AG04449 (cell line): ENCODE data around the gene LSM3.

Experiments
- CTCF ChIA-PET: fragments of 350-600 bp; formaldehyde crosslinking; extraction: SDS; loops from one replicate; lab custom pipeline; 2021; ENCODE audit warnings: antibody characterized with exemption; lab: Yijun Ruan, JAX
- POLR2A ChIA-PET: fragments of 400-600, 350-600 bp; formaldehyde crosslinking; extraction: SDS; loops from one replicate; lab custom pipeline; 2020; ENCODE audit warnings: antibody characterized with exemption, inconsistent platforms; lab: Yijun Ruan, JAX
- DNase-seq: peaks from one replicate; pipeline ENCODE4 v3.0.0-alpha.2; 2010; ENCODE audit warnings: low read depth, low spot score
- H3K4me3 ChIP-seq: 2 replicates; pipeline ENCODE4 v1.5.1; 2011; ENCODE audit warnings: low read depth, mild to moderate bottlenecking, control low read depth, low read length
- TF ChIP-seq, protein P1 (sequence below): IDR thresholded peaks from one replicate; pipeline ENCODE4 v1.5.1; 2011; ENCODE audit warnings: mild to moderate bottlenecking, moderate library complexity, low read length, control low read depth, inconsistent platforms; ENCODE audit not compliant: insufficient read depth; ENCODE audit errors: missing control alignments

Gene LSM3

DNA sequence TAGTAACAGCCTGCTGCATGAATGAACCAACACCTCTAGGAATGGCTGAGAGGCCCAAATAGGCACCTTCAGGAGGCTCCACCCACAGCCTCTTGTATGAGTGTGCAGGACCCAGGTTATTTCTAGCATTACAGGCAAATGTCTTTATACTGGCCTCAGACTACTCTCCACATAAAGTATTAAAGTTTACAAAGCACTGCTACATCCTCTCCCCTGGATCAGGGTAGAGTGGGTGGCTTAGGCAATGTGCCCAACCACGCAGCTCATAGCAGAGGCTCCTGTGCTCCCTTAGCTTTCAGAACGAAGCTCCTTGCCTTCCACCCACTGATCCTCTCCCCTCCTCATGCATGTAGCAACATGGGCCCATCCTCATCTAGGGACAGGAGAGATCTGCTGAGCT, 37.5 kb upstream of the LSM3 start:
- TF ChIP-seq, protein P1, sequence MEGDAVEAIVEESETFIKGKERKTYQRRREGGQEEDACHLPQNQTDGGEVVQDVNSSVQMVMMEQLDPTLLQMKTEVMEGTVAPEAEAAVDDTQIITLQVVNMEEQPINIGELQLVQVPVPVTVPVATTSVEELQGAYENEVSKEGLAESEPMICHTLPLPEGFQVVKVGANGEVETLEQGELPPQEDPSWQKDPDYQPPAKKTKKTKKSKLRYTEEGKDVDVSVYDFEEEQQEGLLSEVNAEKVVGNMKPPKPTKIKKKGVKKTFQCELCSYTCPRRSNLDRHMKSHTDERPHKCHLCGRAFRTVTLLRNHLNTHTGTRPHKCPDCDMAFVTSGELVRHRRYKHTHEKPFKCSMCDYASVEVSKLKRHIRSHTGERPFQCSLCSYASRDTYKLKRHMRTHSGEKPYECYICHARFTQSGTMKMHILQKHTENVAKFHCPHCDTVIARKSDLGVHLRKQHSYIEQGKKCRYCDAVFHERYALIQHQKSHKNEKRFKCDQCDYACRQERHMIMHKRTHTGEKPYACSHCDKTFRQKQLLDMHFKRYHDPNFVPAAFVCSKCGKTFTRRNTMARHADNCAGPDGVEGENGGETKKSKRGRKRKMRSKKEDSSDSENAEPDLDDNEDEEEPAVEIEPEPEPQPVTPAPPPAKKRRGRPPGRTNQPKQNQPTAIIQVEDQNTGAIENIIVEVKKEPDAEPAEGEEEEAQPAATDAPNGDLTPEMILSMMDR = no peak
- H3K4me3 ChIP-seq = no peak overlapping the region
- DNase-seq = no peak
- ChIA-PET POLR2A (interaction anchor here (1.2 kb wide), 1 partner anchor 16 kb away, joined by 11 read pairs; the partner anchor contains the start of genes CHCHD4 and TMEM43), CTCF (interaction anchor here (0.7 to 1.4 kb wide), 2 partner anchors 327 to 484 kb away, joined by 3 to 4 read pairs; no protein-coding TSS in a partner anchor)

DNA sequence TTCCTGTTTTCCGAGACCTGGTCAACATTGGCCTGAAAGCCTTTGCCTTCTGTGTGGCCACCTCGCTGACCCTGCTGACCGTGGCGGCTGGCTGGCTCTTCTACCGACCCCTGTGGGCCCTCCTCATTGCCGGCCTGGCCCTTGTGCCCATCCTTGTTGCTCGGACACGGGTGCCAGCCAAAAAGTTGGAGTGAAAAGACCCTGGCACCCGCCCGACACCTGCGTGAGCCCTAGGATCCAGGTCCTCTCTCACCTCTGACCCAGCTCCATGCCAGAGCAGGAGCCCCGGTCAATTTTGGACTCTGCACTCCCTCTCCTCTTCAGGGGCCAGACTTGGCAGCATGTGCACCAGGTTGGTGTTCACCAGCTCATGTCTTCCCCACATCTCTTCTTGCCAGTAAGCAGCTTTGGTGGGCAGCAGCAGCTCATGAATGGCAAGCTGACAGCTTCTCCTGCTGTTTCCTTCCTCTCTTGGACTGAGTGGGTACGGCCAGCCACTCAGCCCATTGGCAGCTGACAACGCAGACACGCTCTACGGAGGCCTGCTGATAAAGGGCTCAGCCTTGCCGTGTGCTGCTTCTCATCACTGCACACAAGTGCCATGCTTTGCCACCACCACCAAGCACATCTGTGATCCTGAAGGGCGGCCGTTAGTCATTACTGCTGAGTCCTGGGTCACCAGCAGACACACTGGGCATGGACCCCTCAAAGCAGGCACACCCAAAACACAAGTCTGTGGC, 36.8 kb upstream of the LSM3 start:
- ChIA-PET POLR2A (interaction anchor here (1.0 to 1.2 kb wide), 2 partner anchors 16 to 37 kb away, joined by 3 to 11 read pairs; partner anchors contain the start of genes CHCHD4, LSM3, TMEM43 and XPC), CTCF (interaction anchor here (0.7 to 1.8 kb wide), 4 partner anchors 16 to 485 kb away, joined by 3 to 11 read pairs (median 4); partner anchors contain the start of genes CHCHD4 and TMEM43)
- DNase-seq = no peak
- H3K4me3 ChIP-seq = no peak overlapping the region
- TF ChIP-seq, protein P1 = no peak

DNA sequence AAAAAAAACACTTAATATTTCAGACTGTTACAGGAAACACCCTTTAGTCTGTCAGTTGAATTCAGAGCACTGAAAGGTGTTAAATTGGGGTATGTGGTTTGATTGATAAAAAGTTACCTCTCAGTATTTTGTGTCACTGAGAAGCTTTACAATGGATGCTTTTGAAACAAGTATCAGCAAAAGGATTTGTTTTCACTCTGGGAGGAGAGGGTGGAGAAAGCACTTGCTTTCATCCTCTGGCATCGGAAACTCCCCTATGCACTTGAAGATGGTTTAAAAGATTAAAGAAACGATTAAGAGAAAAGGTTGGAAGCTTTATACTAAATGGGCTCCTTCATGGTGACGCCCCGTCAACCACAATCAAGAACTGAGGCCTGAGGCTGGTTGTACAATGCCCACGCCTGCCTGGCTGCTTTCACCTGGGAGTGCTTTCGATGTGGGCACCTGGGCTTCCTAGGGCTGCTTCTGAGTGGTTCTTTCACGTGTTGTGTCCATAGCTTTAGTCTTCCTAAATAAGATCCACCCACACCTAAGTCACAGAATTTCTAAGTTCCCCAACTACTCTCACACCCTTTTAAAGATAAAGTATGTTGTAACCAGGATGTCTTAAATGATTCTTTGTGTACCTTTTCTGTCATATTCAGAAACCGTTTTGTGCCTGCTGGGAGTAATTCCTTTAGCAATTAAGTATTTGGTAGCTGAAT, 35.9 kb upstream of the LSM3 start:
- CTCF ChIA-PET = interaction anchor here (1.2 to 1.8 kb wide), 5 partner anchors 9 to 486 kb away, joined by 3 to 11 read pairs (median 3); partner anchors contain the start of genes CHCHD4 and TMEM43
- POLR2A ChIA-PET = interaction anchor here (3.4 kb wide), 1 partner anchor 18 kb away, joined by 33 read pairs; the partner anchor contains the start of genes CHCHD4 and TMEM43
- TF ChIP-seq, protein P1 = no peak
- no peak overlapping the region for H3K4me3 ChIP-seq
- DNase-seq = no peak

DNA sequence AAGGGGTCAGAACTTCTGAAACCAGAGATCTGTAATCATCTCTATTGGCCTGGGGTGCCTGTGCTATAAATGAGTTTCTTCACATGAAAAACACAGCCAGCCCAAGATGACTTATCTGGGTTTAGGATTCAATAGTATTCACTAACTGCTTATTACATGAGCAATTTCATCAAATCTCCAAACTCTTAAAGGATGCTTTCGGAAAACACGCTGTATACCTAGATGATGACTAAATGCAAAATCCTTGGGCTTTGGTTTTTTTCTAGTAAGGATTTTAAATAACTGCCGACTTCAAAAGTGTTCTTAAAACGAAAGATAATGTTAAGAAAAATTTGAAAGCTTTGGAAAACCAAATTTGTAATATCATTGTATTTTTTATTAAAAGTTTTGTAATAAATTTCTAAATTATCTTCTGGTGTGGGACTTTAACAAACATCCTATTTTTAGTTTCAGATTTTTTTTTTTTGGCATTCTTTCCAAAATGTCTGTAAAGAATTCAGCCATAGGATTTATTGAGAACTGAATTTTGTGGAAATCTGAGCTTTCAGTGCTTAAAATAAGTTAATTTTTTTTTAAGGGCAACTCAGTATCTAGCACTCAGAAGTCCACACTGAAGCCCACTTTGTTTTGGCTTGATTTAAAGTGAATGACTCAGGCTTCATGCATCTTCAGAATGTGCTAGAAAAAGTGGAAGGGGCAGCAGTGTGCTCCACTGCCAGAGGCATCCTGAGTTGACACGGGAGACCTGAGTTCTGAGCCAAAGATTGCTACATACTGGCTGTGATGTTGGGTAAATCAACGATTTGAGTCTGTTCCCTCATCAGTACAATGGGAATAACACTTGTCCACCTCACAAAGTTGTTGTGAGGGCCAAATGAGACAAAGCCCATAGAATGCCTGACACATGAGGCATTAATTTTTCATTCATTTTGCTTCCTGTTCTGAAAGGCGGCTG, 35.1 kb upstream of the LSM3 start:
- TF ChIP-seq, protein P1 = no peak
- ChIA-PET POLR2A (interaction anchor here (1.0 to 3.4 kb wide), 4 partner anchors 9 to 35 kb away, joined by 3 to 33 read pairs (median 10); partner anchors contain the start of genes CHCHD4, LSM3, TMEM43 and XPC), CTCF (interaction anchor here (1.2 to 2.2 kb wide), 4 partner anchors 10 to 247 kb away, joined by 3 to 11 read pairs (median 5); partner anchors contain the start of genes CHCHD4 and TMEM43)
- 0 out of 2 replicates have a peak overlapping the region, but pooled peaks have one; percentile 0 for H3K4me3 ChIP-seq
- peak; percentile 86 for DNase-seq

DNA sequence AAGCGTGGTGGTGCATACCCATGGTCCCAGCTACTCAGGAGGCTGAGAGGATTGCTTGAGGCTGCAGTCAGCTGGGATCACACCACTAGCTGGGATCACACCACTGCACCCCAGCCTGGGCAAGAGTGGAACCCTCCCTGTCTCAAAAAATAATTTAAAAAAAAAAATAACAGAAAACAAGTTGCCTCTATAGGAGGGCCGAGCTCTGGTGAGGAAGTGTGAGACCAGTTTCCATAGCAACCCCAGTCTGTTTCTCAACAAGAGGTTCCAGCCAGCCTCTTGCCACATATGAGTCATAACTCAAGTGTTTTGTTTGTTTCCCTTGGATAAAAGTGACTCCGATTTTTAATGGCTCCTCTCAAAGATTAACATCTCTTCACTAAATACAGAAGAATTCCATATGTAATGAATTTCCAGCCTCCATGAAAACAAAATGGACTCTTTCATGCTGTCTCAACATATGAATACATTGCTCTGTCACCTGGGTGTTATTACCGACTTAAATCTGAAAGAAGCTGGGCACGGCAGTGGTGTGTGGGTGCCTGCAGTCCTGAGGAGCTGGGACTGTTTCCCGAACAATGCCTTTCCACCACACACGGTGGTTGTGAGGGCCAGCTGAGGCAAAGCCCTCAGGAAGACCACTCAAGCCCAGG, 34.1 kb upstream of the LSM3 start:
- TF ChIP-seq, protein P1 = no peak
- H3K4me3 ChIP-seq = peak overlapping the region; percentile 0; the same call in 1 of the 2 replicates
- ChIA-PET POLR2A (interaction anchor here (0.7 to 3.4 kb wide), 4 partner anchors 19 to 56 kb away, joined by 3 to 33 read pairs (median 10); partner anchors contain the start of genes CHCHD4, LSM3, TMEM43 and XPC), CTCF (interaction anchor here (0.9 to 2.2 kb wide), 6 partner anchors 13 to 405 kb away, joined by 3 to 8 read pairs (median 4); no protein-coding TSS in a partner anchor)
- peak; percentile 98 for DNase-seq
